Stimulated activated CD8-positive, alpha-beta memory T cell treated with anti-CD3 and anti-CD28 coated beads, Interleukin-12 subunit alpha, Interleukin-12 subunit beta, amount 100 ng/mL, for 24 hours (primary cell): Measurements from ENCODE around the gene CD300LF.

Experiments
- DNase-seq: peaks from one replicate; pipeline ENCODE4 v3.0.0-alpha.2; 2020; ENCODE audit errors: extremely low read depth

The CD300LF gene

GRCh38 chr17:74729866-74730265, 17.1 kb upstream of the CD300LF start:
- DNase-seq = no peak

DNA sequence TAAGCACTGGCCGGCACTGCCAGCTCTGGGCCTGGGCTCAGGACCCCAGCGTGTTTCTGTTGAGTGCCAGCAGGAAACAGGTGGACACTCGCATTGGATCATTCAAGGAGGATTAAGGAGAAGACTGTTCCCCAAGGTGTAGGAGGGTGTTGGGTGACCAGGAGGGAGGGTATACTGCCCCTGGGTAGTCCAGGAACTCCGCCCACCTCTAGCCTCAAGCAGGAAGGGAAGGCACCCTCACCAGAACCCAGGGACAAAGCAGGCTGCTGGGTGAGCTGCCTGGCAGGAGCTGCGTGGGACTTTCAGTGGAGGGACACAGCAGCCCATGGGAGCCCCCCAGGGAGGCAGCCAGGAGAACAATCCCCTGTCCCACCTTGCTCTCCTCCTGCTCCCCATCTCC, 16.6 kb upstream of the CD300LF start:
- no peak for DNase-seq

- DNase-seq = no peak
Measured at GRCh38 chr17:74728702-74729075, 16.0 kb upstream of the CD300LF start.

DNA sequence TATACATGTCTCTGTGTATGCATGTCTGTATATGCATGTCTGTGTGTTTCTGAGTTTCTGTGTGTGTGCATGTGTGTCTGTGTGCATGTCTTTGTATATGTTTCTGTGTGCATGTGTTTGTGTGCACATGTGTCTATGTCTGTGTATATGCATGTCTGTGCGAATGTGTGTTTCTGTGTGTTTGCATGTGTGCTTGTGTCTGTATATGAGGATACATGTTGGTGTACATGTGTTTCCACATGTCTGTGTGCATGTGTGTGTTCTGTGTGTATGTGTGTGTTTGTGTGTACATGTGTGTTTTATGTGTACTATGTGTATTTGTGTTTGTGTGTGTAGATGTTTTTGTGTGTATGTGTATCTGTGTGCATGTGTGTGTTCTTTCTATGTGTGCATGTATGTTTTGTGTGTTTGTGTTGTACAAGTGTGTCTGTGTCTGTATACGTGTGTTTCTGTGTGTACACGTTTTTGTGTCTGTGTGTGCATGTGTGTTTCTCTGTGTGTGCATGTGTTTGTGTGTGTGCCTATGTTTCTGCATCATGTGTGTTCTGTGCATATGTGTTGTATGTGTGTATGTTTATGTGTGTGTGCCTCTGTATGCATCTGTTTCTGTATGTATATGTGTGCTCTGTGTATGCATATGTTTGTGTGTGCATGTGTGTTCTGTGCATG, 15.4 kb upstream of the CD300LF start:
- DNase-seq = no peak

DNA sequence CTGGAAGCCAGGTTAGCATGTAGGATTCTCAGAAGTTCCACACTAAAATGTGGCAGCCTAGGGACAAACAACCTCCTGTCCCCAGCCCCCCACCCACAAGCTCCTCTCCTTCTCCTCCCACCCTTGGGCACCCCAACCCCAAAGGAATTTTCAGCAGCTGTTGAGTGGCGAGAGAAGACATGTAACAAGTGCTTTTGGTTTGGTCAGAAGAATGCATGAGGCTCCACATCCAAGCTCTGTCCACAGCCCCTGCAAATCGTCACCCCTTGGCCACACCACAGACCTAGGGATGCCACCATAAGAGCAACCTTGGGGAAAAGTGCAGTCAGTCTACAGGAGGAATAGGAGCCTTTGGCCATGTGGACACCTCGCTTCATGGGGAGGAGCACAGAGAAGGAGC, 12.4 kb upstream of the CD300LF start:
- DNase-seq = no peak

GRCh38 chr17:74723891-74724290, 11.2 kb upstream of the CD300LF start:
- DNase-seq = no peak

DNA sequence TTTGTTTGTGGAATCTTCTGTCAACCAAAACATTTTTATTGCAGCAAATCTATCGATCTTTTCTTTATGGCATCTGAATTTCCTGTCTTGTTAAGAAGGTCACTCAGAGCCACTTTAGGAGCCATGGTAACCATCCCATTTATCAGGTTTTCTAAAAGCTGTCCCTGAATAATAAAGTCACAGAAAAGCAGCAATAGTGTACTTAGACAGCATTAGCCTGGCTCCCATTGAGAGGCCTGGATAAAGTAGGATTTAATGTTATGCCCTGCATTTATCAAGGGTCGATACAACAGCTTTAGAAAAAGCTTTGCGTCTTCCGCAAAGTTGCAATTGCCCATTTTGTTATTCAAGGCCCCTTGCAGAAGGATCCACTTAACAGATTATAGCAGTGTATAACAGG, 10.1 kb upstream of the CD300LF start:
- no peak for DNase-seq

GRCh38 chr17:74720506-74720905, 7.8 kb upstream of the CD300LF start:
- no peak for DNase-seq

- DNase-seq = no peak
Measured at GRCh38 chr17:74715144-74715543, 2.4 kb upstream of the CD300LF start.

DNA sequence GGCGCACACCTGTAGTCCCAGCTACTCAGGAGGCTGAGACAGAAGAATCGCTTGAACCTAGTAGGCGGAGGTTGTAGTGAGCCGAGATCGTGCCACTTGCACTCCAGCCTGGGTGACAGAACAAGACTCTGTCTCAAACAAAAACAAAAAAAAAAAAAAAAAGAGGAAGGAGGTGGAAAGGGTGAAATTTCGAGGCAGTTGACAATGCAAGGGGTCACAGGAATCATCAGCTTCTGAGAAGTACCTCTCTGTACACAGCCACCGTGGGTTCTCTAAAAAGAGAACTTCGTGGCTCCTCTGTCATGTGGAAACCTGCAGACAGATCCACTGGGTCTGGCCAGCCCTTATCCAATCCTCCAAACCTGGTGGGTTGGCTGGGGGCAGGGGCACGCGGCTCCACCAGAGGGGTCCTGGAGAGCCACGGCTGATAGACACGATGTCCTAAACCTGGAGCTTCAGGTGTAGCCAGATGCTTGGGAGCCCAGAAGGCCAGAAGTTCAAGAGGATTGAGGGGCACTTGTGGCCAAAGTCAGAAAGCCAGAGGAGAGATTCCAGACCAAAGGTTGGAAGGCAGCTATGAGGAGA, 540 bp upstream of the CD300LF start:
- no peak for DNase-seq

- DNase-seq = no peak
Measured at GRCh38 chr17:74712301-74712700, 422 bp downstream of the CD300LF start.

DNA sequence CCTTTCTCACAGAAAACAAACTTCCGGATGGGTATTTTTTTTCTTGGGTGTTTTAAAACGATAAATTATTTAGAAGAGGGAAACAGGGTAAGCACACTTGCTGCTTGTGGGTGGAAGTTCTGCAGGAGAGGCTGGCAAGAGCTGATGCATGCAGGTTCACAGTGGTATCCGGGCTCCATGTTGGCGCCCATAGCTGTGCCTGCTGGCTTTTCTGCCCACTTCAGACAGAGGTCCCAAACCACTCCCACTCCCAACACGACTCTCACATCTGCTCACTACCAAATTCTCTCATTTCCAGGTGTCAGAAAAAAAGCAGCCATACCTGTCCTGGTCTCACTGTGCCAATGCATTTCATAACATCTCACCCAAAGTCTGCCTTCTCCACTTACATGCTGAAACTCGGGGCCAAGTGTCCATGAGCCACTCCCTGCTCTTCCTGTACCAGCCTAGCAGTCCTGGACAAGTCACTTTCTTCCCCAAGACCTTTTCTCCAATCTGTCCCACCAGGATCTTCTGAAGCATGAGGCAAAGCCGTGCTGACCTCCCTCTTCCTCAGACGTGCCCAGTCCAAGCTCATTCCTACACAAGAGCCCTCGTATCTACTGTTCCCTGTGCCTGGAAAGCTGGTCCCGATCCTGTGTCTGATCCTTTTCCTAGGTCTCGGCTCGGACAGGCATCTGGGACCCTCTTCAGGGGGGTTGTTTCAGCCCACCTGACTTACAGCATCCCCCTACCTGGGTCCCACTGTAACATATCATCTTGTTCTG, 1.5 kb downstream of the CD300LF start:
- no peak for DNase-seq

DNA sequence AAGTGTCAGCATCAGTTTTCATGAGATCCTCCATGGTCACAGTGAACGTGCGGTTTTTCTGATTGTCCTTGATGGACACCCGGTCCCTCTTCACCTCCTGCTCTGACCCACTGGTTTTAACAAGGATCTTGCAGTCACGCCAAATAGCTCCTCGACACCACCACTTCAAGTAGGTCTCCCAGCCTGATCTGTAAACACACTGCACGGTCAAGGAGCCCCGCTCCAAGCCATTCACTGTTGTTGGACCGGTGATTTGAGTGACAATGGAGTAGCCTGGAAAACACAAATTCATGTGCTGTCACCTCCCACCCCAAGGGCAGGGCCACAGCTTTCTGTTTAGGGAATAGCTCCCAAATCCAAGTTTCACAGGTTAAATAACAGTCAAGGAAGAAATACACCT, 8.2 kb downstream of the CD300LF start:
- no peak for DNase-seq

- no peak for DNase-seq
Measured at GRCh38 chr17:74703311-74703710, 9.4 kb downstream of the CD300LF start.

- no peak for DNase-seq
Measured at GRCh38 chr17:74702116-74702871, 10.4 kb downstream of the CD300LF start.

- no peak for DNase-seq
Measured at GRCh38 chr17:74699236-74699635, 13.5 kb downstream of the CD300LF start.

DNA sequence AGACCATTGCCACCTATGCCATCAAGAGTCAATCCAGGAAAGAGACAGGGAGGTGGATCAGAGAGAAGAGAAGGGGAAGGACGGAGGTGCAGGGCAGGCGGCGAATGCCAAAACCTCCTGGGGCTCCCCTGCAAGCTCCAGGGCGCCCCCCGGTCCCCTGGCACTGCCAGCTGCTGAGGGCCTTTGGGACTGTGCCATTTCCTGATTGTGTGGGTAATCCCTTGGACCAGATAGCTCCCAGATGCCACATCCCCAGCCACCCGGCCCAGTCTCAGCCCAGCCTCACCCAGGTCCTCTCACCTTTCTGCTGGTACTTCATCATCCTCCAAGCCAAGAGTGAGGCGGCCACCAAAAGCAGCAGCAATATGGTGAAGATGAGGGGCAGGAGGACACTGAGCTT, 14.7 kb downstream of the CD300LF start:
- DNase-seq = no peak

DNA sequence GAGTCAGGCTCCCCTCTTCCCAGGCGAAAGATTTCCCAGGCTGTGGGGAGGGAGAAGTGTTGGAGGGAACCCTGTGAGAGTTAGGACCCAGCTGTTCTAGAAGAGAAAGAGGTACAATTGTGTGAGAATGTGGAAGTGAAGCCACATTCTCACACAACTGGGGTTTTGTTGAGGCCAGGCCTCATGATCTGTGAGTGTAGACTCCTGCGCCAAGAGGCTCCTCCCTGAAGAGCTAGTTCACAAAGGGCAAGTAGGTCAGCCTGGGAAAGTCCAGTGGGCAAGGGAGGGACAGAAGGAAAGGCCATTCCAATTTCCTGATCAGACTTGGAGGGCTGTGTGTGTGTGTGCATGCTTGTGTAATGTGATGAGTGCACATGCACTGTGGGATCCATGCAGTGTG, 15.2 kb downstream of the CD300LF start:
- DNase-seq = no peak

DNA sequence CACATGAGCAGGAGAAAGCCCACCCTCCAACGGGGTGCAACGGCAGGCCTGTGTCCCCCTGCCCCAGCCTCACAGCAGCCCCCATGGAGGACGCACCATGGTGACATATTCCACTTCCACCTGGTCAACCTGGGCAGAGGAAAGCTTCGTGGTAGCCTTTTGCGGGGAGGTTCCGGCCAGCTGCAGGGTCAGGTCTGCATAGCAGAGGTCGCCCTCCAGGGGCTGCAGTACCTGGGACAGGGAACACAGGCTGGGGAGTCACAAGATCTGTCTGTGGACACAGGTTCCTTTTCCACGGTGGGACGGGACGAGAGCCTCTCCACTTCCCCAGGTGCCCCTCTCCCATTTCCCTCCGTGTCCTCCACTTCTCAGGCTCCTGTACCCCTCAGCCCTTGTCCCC, 17.1 kb downstream of the CD300LF start:
- no peak for DNase-seq

DNA sequence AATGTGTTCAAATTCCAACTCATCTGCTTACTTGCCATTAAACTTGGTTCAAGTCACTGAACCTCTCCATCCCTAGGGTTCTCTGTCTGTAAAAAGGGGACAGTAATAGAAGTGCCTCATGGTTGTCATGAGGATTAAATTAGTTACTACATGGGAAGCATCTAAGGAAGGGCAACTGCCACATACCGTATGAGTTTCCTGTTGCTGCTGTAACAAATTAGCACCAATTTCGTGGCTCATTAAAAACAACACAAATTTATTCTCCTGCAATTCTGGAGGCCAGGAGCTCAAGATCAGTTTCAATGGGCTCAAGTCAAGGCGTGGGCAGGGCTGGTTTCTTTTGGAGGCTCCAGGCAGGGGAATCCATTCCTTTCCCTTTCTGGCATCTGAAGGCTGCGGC, 18.6 kb downstream of the CD300LF start:
- no peak for DNase-seq

DNA sequence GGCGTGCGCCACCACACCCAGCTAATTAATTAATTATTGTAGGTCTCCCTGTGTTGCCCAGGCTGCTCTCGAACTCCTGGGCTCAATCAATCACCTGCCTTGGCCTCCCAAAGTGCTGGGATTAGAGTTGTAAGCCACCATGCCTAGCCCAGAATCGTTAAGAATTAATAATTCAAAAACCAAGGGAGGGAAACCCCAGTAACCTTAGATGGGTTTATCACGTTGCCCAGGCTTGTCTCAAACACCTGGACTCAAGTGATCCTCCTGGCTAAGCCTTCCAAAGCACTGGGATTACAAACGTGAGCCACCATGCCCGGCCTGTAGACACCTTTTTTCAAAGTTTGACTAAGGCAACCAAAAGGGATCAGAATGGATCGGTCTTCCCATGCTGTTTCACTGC, 21.6 kb downstream of the CD300LF start:
- DNase-seq = no peak

GRCh38 chr17:74690409-74690825, 22.3 kb downstream of the CD300LF start:
- DNase-seq = no peak

DNA sequence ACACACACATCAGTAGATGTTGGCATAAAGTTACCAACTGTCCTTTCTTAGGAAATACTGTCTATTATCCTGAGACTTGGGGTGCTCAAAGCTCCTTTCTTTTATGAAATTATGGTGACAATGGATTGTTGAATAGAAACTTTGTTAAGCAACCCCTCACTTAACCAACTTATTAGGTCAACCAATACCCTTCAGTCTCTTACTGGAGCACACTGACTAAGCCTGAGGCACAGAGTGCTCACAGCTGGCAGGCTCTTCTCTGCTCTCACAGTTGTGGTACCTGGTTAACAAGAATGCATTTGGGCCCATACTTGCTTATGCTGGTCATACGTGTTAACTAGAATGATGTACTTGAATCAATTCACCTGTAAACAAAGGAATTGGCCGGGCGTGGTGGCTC, 24.8 kb downstream of the CD300LF start:
- DNase-seq = no peak
